HEK293T (cell line): ENCODE data around the gene CDCA3.
"Not testable (repeated sequence)": the region's sequence is repeated elsewhere in the genome, so short reads cannot be mapped to it uniquely, and the experiment has no call there.

Experiments
- CTCF ChIA-PET: fragments of 350-600 bp; formaldehyde crosslinking; extraction: SDS; loops from one replicate; lab custom pipeline; 2021; ENCODE audit warnings: antibody characterized with exemption, inconsistent platforms; lab: Yijun Ruan, JAX
- POLR2A ChIA-PET: fragments of 350-600 bp; formaldehyde crosslinking; extraction: SDS; loops from one replicate; lab custom pipeline; 2020; ENCODE audit warnings: antibody characterized with exemption, inconsistent platforms; lab: Yijun Ruan, JAX
- DNase-seq: peaks from one replicate; pipeline ENCODE4 v3.0.0; 2012; ENCODE audit warnings: mixed read lengths; ENCODE audit errors: extremely low spot score
- ARNT ChIP-seq: fragments of 450-650 bp; IDR thresholded peaks from 2 replicates; pipeline ENCODE4 v1.6.1; 2017; ENCODE audit warnings: mild to moderate bottlenecking
- BHLHE40 ChIP-seq: fragments of 450-650 bp; IDR thresholded peaks from 2 replicates; pipeline ENCODE4 v1.6.1; 2016; ENCODE audit warnings: mild to moderate bottlenecking, moderate library complexity, borderline replicate concordance
- CTBP1 ChIP-seq: fragments of 450-650 bp; IDR thresholded peaks from 2 replicates; pipeline ENCODE4 v1.6.1; 2016; ENCODE audit warnings: borderline replicate concordance
- ELF4 ChIP-seq: fragments of 450-650 bp; IDR thresholded peaks from 2 replicates; pipeline ENCODE4 v1.6.1; 2017; ENCODE audit warnings: antibody characterized with exemption
- FOXA1 ChIP-seq: fragments of 450-650 bp; IDR thresholded peaks from 2 replicates; pipeline ENCODE4 v1.6.1; 2016; ENCODE audit warnings: mild to moderate bottlenecking
- FOXK2 ChIP-seq: fragments of 450-650 bp; IDR thresholded peaks from 2 replicates; pipeline ENCODE4 v1.6.1; 2016; ENCODE audit warnings: mild to moderate bottlenecking
- FOXM1 ChIP-seq: fragments of 450-650 bp; IDR thresholded peaks from 2 replicates; pipeline ENCODE4 v1.6.1; 2017; ENCODE audit warnings: mild to moderate bottlenecking, borderline replicate concordance
- HDGF ChIP-seq: fragments of 450-650 bp; IDR thresholded peaks from 2 replicates; pipeline ENCODE4 v1.6.1; 2017; ENCODE audit warnings: antibody characterized with exemption, borderline replicate concordance
- L3MBTL2 ChIP-seq: fragments of 450-650 bp; conservative IDR thresholded peaks from 2 replicates; pipeline ENCODE4 v1.6.1; 2016; ENCODE audit warnings: mild to moderate bottlenecking
- LEF1 ChIP-seq: fragments of 450-650 bp; IDR thresholded peaks from 2 replicates; pipeline ENCODE4 v1.6.1; 2017; ENCODE audit warnings: mild to moderate bottlenecking, borderline replicate concordance
- NFRKB ChIP-seq: fragments of 450-650 bp; IDR thresholded peaks from 2 replicates; pipeline ENCODE4 v1.6.1; 2016; ENCODE audit warnings: mild to moderate bottlenecking, moderate library complexity
- PKNOX1 ChIP-seq: fragments of 450-650 bp; IDR thresholded peaks from 2 replicates; pipeline ENCODE4 v1.6.1; 2016
- SP1 ChIP-seq: fragments of 450-650 bp; IDR thresholded peaks from 2 replicates; pipeline ENCODE4 v1.6.1; 2017
- SUZ12 ChIP-seq: fragments of 450-650 bp; IDR thresholded peaks from 2 replicates; pipeline ENCODE4 v1.6.1; 2016; ENCODE audit warnings: mild to moderate bottlenecking
- TARDBP ChIP-seq: fragments of 450-650 bp; IDR thresholded peaks from 2 replicates; pipeline ENCODE4 v1.6.1; 2016
- ZNF384 ChIP-seq: fragments of 450-650 bp; IDR thresholded peaks from 2 replicates; pipeline ENCODE4 v1.6.1; 2016

The CDCA3 gene

GRCh38 chr12:6866163-6866919 is 15.3 kb upstream of the CDCA3 start:
- TF ChIP-seq FOXK2 = no peak
- no peak for TF ChIP-seq SP1
- TF ChIP-seq TARDBP = no peak
- no peak for TF ChIP-seq BHLHE40
- TF ChIP-seq ZNF384 = no peak
- TF ChIP-seq PKNOX1 = no peak
- TF ChIP-seq ARNT = no peak
- TF ChIP-seq FOXM1 = no peak
- no peak for TF ChIP-seq SUZ12
- POLR2A ChIA-PET = interaction anchor here (0.9 to 12.4 kb wide), 15 partner anchors 13 to 177 kb away, joined by 3 to 214 read pairs (median 5); partner anchors contain the start of genes C12orf57, CDCA3, COPS7A and MLF2
- DNase-seq = no peak
- CTCF ChIA-PET = interaction anchor here (1.4 kb wide), 1 partner anchor 25 kb away, joined by 3 read pairs; no protein-coding TSS in a partner anchor

GRCh38 chr12:6865307-6865706 is 14.2 kb upstream of the CDCA3 start:
- CTCF ChIA-PET = interaction anchor here (0.9 to 1.4 kb wide), 2 partner anchors 26 to 79 kb away, joined by 3 read pairs; no protein-coding TSS in a partner anchor
- POLR2A ChIA-PET = interaction anchor here (0.9 to 12.4 kb wide), 5 partner anchors 12 to 97 kb away, joined by 3 to 214 read pairs (median 4); partner anchors contain the start of genes C12orf57, CDCA3, RNU7-1 and USP5
- not testable (repeated sequence) for DNase-seq

DNA sequence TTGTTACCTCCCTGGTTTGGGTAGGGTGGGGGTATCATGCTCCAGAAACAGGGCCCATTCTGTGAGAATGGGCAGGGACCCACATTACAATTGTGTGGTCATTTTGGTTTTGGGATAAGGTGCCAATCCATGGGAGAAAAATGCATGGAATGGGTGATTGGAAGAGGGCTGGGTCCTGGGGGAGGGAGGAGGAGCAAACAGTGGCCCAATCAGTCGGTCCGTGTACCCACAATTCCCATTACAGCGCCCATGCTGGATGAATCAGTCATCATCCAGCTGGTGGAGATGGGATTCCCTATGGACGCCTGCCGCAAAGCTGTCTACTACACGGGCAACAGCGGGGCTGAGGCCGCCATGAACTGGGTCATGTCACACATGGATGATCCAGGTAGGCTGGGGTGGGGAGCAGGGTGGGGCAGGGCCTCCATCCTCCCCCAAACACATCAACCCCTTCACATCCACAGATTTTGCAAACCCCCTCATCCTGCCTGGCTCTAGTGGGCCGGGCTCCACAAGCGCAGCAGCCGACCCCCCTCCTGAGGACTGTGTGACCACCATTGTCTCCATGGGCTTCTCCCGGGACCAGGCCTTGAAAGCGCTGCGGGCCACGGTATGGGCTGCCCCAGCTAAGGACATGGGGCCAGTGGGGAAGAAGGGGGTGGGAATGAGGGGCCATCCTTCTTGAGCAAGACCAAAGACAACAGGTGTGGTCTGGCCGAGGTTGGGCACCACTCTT is 12.7 kb upstream of the CDCA3 start:
- ChIA-PET POLR2A (interaction anchor here (1.1 to 12.4 kb wide), 4 partner anchors 9 to 80 kb away, joined by 3 to 214 read pairs (median 8); partner anchors contain the start of genes C12orf57, CDCA3, RNU7-1 and SPSB2), CTCF (no interaction called here)
- DNase-seq = no peak
- TF ChIP-seq NFRKB (no peak), TARDBP (no peak), ARNT (no peak), ZNF384 (no peak), FOXA1 (no peak), HDGF (no peak), BHLHE40 (no peak), LEF1 (no peak), L3MBTL2 (no peak), SP1 (no peak), CTBP1 (no peak), PKNOX1 (no peak), ELF4 (no peak), SUZ12 (no peak), FOXM1 (no peak), FOXK2 (no peak)

DNA sequence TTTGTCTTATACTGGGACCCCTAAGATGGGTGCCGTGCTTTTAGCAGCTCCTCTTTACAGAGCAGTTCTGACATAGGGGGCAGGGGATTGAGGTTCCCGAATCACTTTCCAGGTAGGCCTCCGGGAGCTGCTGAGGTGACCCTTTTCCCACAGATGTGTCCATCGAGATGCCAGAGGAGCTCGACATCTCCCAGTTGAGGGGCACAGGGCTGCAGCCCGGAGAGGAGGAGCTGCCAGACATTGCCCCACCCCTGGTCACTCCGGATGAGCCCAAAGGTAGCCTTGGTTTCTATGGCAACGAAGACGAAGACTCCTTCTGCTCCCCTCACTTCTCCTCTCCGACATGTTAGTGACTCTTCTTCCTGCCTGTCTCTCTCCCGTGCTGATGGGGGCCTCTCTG is 11.9 kb upstream of the CDCA3 start:
- ChIA-PET POLR2A (interaction anchor here (1.2 to 12.4 kb wide), 3 partner anchors 10 to 30 kb away, joined by 3 to 214 read pairs (median 7); partner anchors contain the start of genes CDCA3, SPSB2 and USP5), CTCF (no interaction called here)
- TF ChIP-seq FOXK2 (no peak), SUZ12 (no peak), BHLHE40 (no peak), PKNOX1 (no peak), SP1 (no peak), TARDBP (no peak), L3MBTL2 (no peak), NFRKB (no peak), FOXM1 (no peak), FOXA1 (no peak), ELF4 (no peak), ARNT (no peak), ZNF384 (no peak), HDGF (no peak)

DNA sequence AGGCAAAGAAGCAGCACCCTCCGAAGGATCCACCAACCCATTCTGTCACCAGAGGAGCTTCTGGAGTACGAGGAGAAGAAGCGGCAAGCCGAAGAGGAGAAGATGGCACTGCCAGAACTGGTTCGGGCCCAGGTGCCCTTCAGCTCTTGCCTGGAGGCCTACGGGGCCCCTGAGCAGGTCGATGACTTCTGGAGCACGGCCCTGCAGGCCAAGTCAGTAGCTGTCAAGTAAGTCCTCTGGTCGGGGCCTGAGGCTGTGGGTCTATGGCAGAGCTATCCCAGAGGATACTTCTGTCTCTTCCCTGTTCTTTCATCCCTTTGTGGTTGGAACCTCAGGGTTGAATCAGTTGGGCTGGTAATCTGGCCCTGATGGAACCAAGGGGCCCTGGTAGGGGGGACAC is 10.3 kb upstream of the CDCA3 start:
- no peak for DNase-seq
- TF ChIP-seq ZNF384 (no peak), ARNT (no peak), PKNOX1 (no peak), ELF4 (no peak), LEF1 (no peak), SP1 (no peak)
- CTCF ChIA-PET = interaction anchor here (0.9 kb wide), 1 partner anchor 30 kb away, joined by 3 read pairs; no protein-coding TSS in a partner anchor
- POLR2A ChIA-PET = interaction anchor here (0.8 to 2.0 kb wide), 4 partner anchors 8 to 137 kb away, joined by 3 to 11 read pairs (median 3); partner anchors contain the start of genes CDCA3, COPS7A and USP5

More for the DNA sequence above, 11.9 kb upstream of the CDCA3 start:
- DNase-seq = no peak
